Measurements from ENCODE around the gene ZNF652. TPM values are rescaled to one million over a fixed set of nuclear protein-coding genes. Genes with fewer than 3 reads are reported as not detected.
A peak's percentile ranks its signal among the peaks of the same experiment; 100 is the strongest.

ZNF652 gene
- total RNA-seq, 1 donor from 2014 or later: 4.3 TPM

GRCh38 chr17:49259663-49260010, 102.4 kb downstream of the ZNF652 start:
- Mint-ChIP-seq H3K4me1 (ENCODE audit: low read depth) (peaks cover 11% of the 10 kb centered on the region), H3K4me3 (ENCODE audit: low read depth) (peak overlapping the region; percentile 81), H3K9me3 (no peaks in the 10 kb centered on the region), H3K27ac (peak overlapping the region; percentile 60), H3K27me3 (ENCODE audit: low read depth) (peaks cover 17% of the 10 kb centered on the region), H3K36me3 (ENCODE audit: low read depth) (no peaks in the 10 kb centered on the region)
- no peak for DNase-seq (ENCODE audit: low spot score)
- intact Hi-C loops (cut with micrococcal nuclease): loop anchor here (2.0 kb wide), 1 partner anchor 29 kb away; the partner anchor contains the start of gene PHOSPHO1

DNA sequence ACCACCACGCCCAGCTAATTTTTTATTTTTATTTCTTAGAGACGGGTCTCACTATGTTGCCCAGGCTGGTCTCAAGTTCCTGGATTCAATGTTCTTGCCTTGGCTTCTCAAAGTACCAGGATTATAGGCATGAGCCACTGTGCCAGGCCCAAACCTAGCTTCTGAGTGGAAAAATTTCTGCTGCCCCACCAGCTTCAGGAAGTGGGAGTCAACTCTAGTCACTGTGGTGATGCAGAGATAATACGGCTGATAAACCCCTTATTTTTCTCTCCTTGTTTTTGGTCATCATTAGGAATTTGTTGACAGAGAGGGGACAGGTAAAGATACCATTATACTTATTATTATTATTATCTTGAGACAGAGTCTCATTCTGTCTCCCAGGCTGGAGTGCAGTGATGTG, 103.7 kb downstream of the ZNF652 start:
- Mint-ChIP-seq H3K4me1 (ENCODE audit: low read depth) (peaks cover 11% of the 10 kb centered on the region), H3K4me3 (ENCODE audit: low read depth) (no peak overlapping the region), H3K36me3 (ENCODE audit: low read depth) (no peaks in the 10 kb centered on the region), H3K9me3 (no peaks in the 10 kb centered on the region), H3K27ac (no peak overlapping the region), H3K27me3 (ENCODE audit: low read depth) (peaks cover 14% of the 10 kb centered on the region)
- no peak for DNase-seq (ENCODE audit: low spot score)
- intact Hi-C loops (cut with micrococcal nuclease): no loop called here

DNA sequence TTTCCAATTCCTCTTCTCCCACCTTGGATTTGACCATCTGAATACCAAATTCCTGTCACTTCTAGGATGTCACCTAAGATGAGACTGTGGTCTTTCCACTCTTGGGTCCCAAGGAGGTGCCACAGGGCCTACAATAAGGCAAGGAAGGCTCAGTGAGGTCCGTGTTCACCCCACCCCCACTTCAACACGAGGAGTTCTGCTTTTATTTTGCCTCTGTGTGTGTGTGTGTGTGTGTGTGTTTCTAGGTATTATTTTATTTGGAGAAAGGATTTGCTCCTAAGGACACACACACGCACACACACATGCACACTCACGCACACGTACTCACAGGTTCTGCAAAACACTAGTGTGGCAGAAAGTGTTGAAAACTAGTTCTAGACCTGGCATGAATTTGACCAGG, 106.9 kb downstream of the ZNF652 start:
- DNase-seq (ENCODE audit: low spot score): no peak
- Mint-ChIP-seq H3K27me3 (ENCODE audit: low read depth) (peaks cover 10% of the 10 kb centered on the region), H3K27ac (no peak overlapping the region), H3K36me3 (ENCODE audit: low read depth) (no peaks in the 10 kb centered on the region), H3K4me1 (ENCODE audit: low read depth) (peaks cover 3% of the 10 kb centered on the region), H3K4me3 (ENCODE audit: low read depth) (no peak overlapping the region), H3K9me3 (no peaks in the 10 kb centered on the region)
- intact Hi-C loops (cut with micrococcal nuclease): no loop called here

DNA sequence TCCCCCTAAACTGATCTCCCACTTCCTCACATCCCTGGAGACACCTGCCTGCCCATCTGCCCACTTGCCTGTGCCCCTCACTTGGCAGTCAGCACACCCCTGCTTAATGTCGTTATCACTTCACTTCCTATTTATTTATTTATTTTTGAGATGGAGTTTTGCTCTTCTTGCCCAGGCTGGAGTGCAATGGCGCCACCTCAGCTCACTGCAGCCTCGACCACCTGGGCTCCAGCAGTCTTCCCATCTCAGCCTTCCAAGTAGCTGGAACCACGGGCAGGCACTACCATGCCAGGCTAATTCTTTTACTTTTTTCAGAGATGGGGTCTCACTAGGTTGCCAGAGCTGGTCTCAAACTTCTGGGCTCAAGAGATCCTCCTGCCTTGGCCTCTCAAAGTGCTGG, 108.0 kb downstream of the ZNF652 start:
- Mint-ChIP-seq H3K36me3 (ENCODE audit: low read depth) (no peaks in the 10 kb centered on the region), H3K4me1 (ENCODE audit: low read depth) (no peaks in the 10 kb centered on the region), H3K27me3 (ENCODE audit: low read depth) (peaks cover 13% of the 10 kb centered on the region), H3K9me3 (no peaks in the 10 kb centered on the region), H3K27ac (no peak overlapping the region), H3K4me3 (ENCODE audit: low read depth) (no peak overlapping the region)
- DNase-seq (ENCODE audit: low spot score): no peak
- intact Hi-C loops (cut with micrococcal nuclease): no loop called here

DNA sequence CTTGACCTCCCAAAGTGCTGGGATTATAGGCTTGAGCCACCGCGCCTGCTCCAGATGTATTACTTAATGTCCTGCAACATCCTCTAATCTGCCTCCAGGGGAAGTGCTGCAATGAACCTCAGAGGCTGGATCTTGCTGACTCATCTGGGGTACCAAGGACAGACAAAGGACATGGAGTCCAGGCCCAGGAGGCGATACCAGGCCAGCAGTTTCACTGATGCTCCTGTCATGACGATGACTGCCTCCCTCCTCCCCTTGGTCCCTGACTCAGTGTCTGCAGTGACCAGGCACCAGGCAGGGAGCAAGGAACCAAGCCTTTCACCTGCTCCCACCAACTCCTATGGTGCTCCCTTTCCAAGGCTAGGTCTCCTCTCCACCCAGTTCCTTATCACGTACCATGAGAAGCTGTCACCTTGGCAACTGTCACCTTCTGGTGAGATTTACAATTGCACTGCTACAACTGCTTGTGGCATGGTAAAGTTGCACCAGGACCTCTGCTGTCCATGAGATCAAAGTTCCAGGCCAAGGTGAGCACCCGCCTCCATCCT, 109.8 kb downstream of the ZNF652 start:
- no peak for DNase-seq (ENCODE audit: low spot score)
- Mint-ChIP-seq H3K9me3 (no peaks in the 10 kb centered on the region), H3K4me3 (ENCODE audit: low read depth) (no peak overlapping the region), H3K36me3 (ENCODE audit: low read depth) (no peaks in the 10 kb centered on the region), H3K4me1 (ENCODE audit: low read depth) (no peaks in the 10 kb centered on the region), H3K27me3 (ENCODE audit: low read depth) (peaks cover 13% of the 10 kb centered on the region), H3K27ac (no peak overlapping the region)
- intact Hi-C loops (cut with micrococcal nuclease): no loop called here

DNA sequence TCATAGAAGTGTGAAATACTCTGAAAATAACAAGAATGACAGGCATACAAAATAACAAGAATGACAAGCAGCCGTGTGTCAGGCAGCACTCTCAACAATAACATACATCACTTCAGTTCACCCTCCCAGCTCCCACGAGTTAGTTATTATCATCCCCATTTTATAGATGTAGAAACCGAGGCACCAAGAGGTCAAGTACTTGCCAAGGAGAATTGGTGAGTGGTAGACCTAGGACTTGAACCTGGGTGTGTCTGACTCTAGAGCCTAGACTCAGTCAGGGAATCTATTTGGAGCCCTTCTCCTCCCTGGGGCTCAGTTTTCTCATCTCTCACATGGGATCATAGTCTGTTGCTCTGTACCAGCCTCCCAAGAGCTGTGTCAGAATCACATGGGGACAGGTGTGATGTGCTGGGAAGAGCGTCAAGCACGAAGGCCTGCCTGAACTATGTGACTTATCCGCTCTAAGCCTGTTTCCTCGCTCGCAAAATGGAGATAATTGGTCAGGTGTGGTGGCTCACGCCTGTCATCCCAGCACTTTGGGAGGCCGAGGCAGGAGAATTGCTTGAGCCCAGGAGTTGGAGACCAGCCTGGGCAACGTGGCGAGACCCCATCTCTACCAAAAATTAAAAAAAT, 112.0 kb downstream of the ZNF652 start:
- H3K9me3 Mint-ChIP-seq: no peaks in the 10 kb centered on the region

DNA sequence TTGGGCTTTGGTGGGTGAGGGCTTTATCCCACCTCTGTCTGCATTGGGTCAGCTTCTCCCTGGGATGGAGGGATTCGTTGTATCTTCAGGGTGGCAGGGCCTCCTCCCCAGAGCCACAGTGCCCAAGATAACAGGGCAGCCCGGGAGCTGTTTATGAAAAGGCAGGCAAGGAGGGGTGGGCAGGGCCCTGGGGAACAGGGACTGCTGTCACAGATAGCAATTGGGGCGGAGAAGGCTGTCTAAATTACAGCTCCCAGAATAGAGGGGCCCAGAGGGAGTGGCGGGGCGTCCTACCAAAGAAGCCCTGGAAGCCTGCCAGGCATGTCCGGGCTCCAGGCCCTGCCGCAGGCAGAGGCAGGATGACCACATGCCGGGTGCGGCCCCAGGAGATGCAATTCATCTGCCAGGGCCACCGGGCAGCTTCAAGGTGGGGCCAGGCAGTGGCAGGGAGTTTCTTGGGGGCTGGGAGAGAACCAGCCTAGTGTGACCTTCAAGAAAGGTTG, 112.7 kb downstream of the ZNF652 start:
- Mint-ChIP-seq H3K4me1 (ENCODE audit: low read depth) (no peaks in the 10 kb centered on the region), H3K4me3 (ENCODE audit: low read depth) (no peak overlapping the region)
- intact Hi-C loops (cut with micrococcal nuclease): no loop called here

More for the DNA sequence above, 112.0 kb downstream of the ZNF652 start:
- Mint-ChIP-seq H3K27ac (no peak overlapping the region), H3K27me3 (ENCODE audit: low read depth) (peaks cover 13% of the 10 kb centered on the region), H3K4me3 (ENCODE audit: low read depth) (no peak overlapping the region), H3K36me3 (ENCODE audit: low read depth) (no peaks in the 10 kb centered on the region), H3K4me1 (ENCODE audit: low read depth) (no peaks in the 10 kb centered on the region)
- DNase-seq (ENCODE audit: low spot score): no peak
- intact Hi-C loops (cut with micrococcal nuclease): no loop called here

GRCh38 chr17:49247944-49248343, 114.1 kb downstream of the ZNF652 start:
- H3K4me3 Mint-ChIP-seq (ENCODE audit: low read depth): no peak overlapping the region
- no peaks in the 10 kb centered on the region for H3K36me3 Mint-ChIP-seq (ENCODE audit: low read depth)
- peaks cover 13% of the 10 kb centered on the region for H3K27me3 Mint-ChIP-seq (ENCODE audit: low read depth)
- no peak overlapping the region for H3K27ac Mint-ChIP-seq
- DNase-seq (ENCODE audit: low spot score): no peak
- H3K9me3 Mint-ChIP-seq: no peaks in the 10 kb centered on the region
- intact Hi-C loops (cut with micrococcal nuclease): no loop called here
- no peaks in the 10 kb centered on the region for H3K4me1 Mint-ChIP-seq (ENCODE audit: low read depth)

More for the DNA sequence above, 112.7 kb downstream of the ZNF652 start:
- Mint-ChIP-seq H3K27me3 (ENCODE audit: low read depth) (peaks cover 13% of the 10 kb centered on the region), H3K9me3 (no peaks in the 10 kb centered on the region), H3K27ac (no peak overlapping the region), H3K36me3 (ENCODE audit: low read depth) (no peaks in the 10 kb centered on the region)
- no peak for DNase-seq (ENCODE audit: low spot score)

- Mint-ChIP-seq H3K27ac (no peak overlapping the region), H3K27me3 (ENCODE audit: low read depth) (peaks cover 10% of the 10 kb centered on the region), H3K36me3 (ENCODE audit: low read depth) (no peaks in the 10 kb centered on the region), H3K4me3 (ENCODE audit: low read depth) (no peak overlapping the region), H3K4me1 (ENCODE audit: low read depth) (no peaks in the 10 kb centered on the region), H3K9me3 (no peaks in the 10 kb centered on the region)
- no peak for DNase-seq (ENCODE audit: low spot score)
- intact Hi-C loops (cut with micrococcal nuclease): no loop called here
Measured at GRCh38 chr17:49244839-49245238, 117.2 kb downstream of the ZNF652 start.

Other genes starting within 250 kb of the ZNF652 start
- 0.02 TPM in 1 of 2 replicates, not detected in the other for gene B4GALNT2, start 229.5 kb downstream of the ZNF652 start, total RNA-seq
- 16.8 and 17.1 TPM in 2 replicates for gene GNGT2, start 151.7 kb downstream of the ZNF652 start, total RNA-seq
- 28.5 and 30.0 TPM in 2 replicates for gene ABI3, start 151.5 kb downstream of the ZNF652 start, total RNA-seq
- gene PHOSPHO1, start 131.5 kb downstream of the ZNF652 start, total RNA-seq: not detected in 2 replicates
- gene PHB1, start 52.6 kb upstream of the ZNF652 start, total RNA-seq: 335 and 339 TPM in 2 replicates
- 0.14 and 0.18 TPM in 2 replicates for gene NGFR, start 133.0 kb upstream of the ZNF652 start, total RNA-seq
- gene NXPH3, start 213.6 kb upstream of the ZNF652 start, total RNA-seq: 0.21 and 0.25 TPM in 2 replicates

All from activated T-helper 2 cell treated with anti-CD3 and anti-CD28 coated beads, Interferon-gamma antibody, Interleukin-2, Interleukin-4, amounts not matched to agents 10 μg/mL and 5 μg/mL and 100 μg/mL, durations not matched to agents 14 hours and 24 hours and 36 hours (primary cell).